SH-SY5Y (cell line): Measurements from ENCODE around the gene IL1RL2.

Experiments
- GATA2 ChIP-seq: IDR thresholded peaks from 2 replicates; pipeline ENCODE4 v1.6.1; 2011; ENCODE audit warnings: mild to moderate bottlenecking, low read depth, low read length
- GATA3 ChIP-seq: IDR thresholded peaks from 2 replicates; pipeline ENCODE4 v1.6.1; 2011; ENCODE audit warnings: low read depth, mild to moderate bottlenecking, low read length, moderate library complexity

DNA sequence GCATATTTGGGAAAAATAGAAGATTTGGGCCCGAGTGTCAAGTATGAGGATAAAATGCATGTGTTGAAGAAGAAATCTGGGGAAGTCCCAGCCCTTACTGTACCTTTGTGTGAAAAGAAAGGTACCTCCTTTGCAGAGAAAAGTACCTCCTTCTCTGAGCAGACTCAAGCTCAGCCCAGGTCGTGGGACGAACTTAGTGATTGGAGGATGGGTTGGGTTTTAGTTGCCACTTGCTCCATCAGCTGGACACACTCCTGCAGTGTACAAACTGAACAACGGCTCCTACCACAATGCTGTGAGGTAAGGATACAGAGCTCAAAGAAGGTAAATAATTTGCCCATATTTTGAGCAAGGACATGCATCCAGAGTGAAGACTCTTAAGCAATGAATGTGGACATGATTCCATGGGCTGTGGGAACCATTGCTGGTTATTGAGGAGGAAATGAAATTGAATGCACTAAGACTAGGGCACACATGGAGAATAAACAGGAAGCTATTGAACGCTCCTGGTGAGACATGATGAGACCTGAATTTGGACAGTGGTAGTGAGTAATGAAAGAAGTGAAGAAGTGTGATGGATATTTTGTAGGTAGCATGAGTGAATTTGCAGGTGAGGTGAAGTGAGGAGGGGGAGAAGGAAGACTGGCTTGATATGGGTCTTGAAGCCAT is 74.8 kb downstream of the IL1RL2 start:
- TF ChIP-seq GATA2 (no peak), GATA3 (no peak)
